Heart right ventricle (tissue), 16 donors: ENCODE results near the gene ULBP2. TPM values are rescaled to one million over a fixed set of nuclear protein-coding genes. Genes with fewer than 3 reads are reported as not detected.

Experiments
- ATAC-seq, 8 donors: fragments of 200-7000 bp; cut with Tn5 transposase; one replicate each; pipeline ENCODE4 v1.9.1; 2020; ENCODE audit warnings: mild to moderate bottlenecking in 8 of 8, moderate library complexity in 8 of 8, moderate number of reproducible peaks in 1 of 8
- DNase-seq, 2 donors: peaks; one replicate each; pipeline ENCODE4 v3.0.0-alpha.2; 2020
- H3K27ac ChIP-seq, 10 donors: fragments of 200-600 bp; sonication (generic) in 2 of 10; one replicate each; pipeline versions ENCODE4 v1.5.0 to v1.8.0; 2020 to 2022; ENCODE audit warnings: mild to moderate bottlenecking in 3 of 10
- H3K27me3 ChIP-seq, 7 donors: fragments of 200-600 bp; one replicate each; pipeline ENCODE4 v1.8.0; 2021 to 2022; ENCODE audit warnings: mild to moderate bottlenecking in 2 of 7
- H3K36me3 ChIP-seq, 9 donors: fragments of 200-600 bp; sonication (generic) in 1 of 9; one replicate each; pipeline versions ENCODE4 v1.5.0 to v1.8.0; 2020 to 2022; ENCODE audit warnings: mild to moderate bottlenecking in 2 of 9
- H3K4me1 ChIP-seq, 9 donors: fragments of 200-600 bp; sonication (generic) in 1 of 9; one replicate each; pipeline versions ENCODE4 v1.5.0 to v1.8.0; 2020 to 2022; ENCODE audit warnings: mild to moderate bottlenecking in 4 of 9
- H3K4me3 ChIP-seq, 10 donors: fragments of 200-600 bp; sonication (generic) in 2 of 10; one replicate each; pipeline versions ENCODE4 v1.5.0 to v1.8.0; 2020 to 2022; ENCODE audit warnings: mild to moderate bottlenecking in 7 of 10, moderate library complexity in 2 of 10
- H3K9me3 ChIP-seq, 11 donors: fragments of 200-600 bp in 10 of 11; sonication (generic) in 2 of 11; one replicate each; pipeline versions ENCODE4 v1.5.0 to v1.8.0; 2013 to 2022; ENCODE audit warnings: mild to moderate bottlenecking in 2 of 11, control low read depth in 1 of 11, moderate library complexity in 1 of 11
- CTCF ChIP-seq, 9 donors: fragments of 200-600 bp; sonication (generic) in 2 of 9; IDR thresholded peaks; one replicate each; pipeline versions ENCODE4 v1.5.0 to v1.8.0; 2021 to 2022; ENCODE audit warnings: antibody characterized with exemption in 9 of 9, mild to moderate bottlenecking in 5 of 9, moderate library complexity in 1 of 9
- WGBS, 2 donors: extraction: QIAGEN DNeasy Blood & Tissue Kit; methylation state at CpG; one replicate each; pipeline ENCODE4 v1.1.7; 2013; ENCODE audit warnings: inconsistent platforms in 1 of 2; 5-methylcytosine and 5-hydroxymethylcytosine counted together
- intact Hi-C, 10 donors: fragments of 100-400 bp; cut with DNase I; formaldehyde crosslinking; loops; one replicate each; pipeline versions ENCODE4 v1.11.1 to v1.14.2; 2022
- polyA plus RNA-seq, 2 donors: library from polyadenylated mRNA; stranded (reverse); fragments of 200-250 nt; gene quantifications; one replicate each; pipeline ENCODE4 v1.2.3, GENCODE V29; 2013
- total RNA-seq, 10 donors: library from RNA; stranded (reverse); fragmentation: NEBNext Ultra II Directional in 3 of 10; extraction: Animal tissue kit (Norgen Biotek cat#: 25700) in 3 of 10; gene quantifications; one replicate each; pipeline versions ENCODE4 v1.2.1 to v1.2.4, GENCODE V29; 2021 to 2023
- donor health status: Arrhythmogenic right ventricular cardiomyopathy.
- donor health status: ischemic (EF 13 %, LVEDD 7.1; RV severe dilation, severe dysfunction).
- donor health status: healthy with polysubstance abuse.
- donor health status: DM: no; HTN: yes; CAD: no.
- donor health status: DM: no; HTN: no; CAD: no.
- donor health status: ischemic (EF 25% LVEDD 6.9; RV normal size, moderate dysfunction).
- donor health status: ischemic (EF 25% LVEDD 5.7; RV mildly dilated, moderate dysfunction).
- donor health status: healthy.
- donor health status: DM: yes; HTN: yes; CAD: no.
- donor health status: Ischemic cardiomyopathy.
- donor health status: ischemic (EF 35%, LVEDD 5.7; RV mildly dilated, moderate dysfunction).
- donor health status: nonischemic (EF 11% LVEDD 7.7; RV severe dilation, severe dysfunction).
- donor health status: DM: yes; HTN: yes; CAD: no.
- donor health status: PGD.
- donor health status: ischemic (EF 29% LVEDD 5.4; RV normal size, mild dysfunction).
- donor health status: nonischemic (EF 23%, LVEDD 6.1; RV moderate dilation, normal function).

Gene ULBP2
- total and polyA plus RNA-seq, 12 donors, result 0.46 to 2.7 (median 1.1) TPM; not detected in 1

GRCh38 chr6:149985481-149985937 lies 43.7 kb downstream of the ULBP2 start:
- intact Hi-C loops, result no loop called here
- WGBS, 2 donors, result 7 to 29% methylated on average over 5 of the region's 5 CpGs

GRCh38 chr6:149987602-149988107 lies 45.8 kb downstream of the ULBP2 start:
- no peak for TF ChIP-seq CTCF (IDR thresholded peaks at IDR 0.05)
- peaks cover 26 to 93% (median 91%) of the 10 kb centered on the region in 7 donors for H3K27me3 ChIP-seq
- no peak overlapping the region for H3K4me3 ChIP-seq
- ATAC-seq (no peak), DNase-seq (no peak)
- no peaks in the 10 kb centered on the region for H3K36me3 ChIP-seq
- intact Hi-C loops, result no loop called here
- H3K4me1 ChIP-seq, result peaks cover 8 to 23% (median 16%) of the 10 kb centered on the region in 9 donors
- 33 to 50% methylated on average over 2 of the region's 2 CpGs for WGBS, 2 donors
- peaks cover 0 to 18% (median 9%) of the 10 kb centered on the region in 11 donors for H3K9me3 ChIP-seq
- no peak overlapping the region for H3K27ac ChIP-seq

More at GRCh38 chr6:149985481-149985937, 43.7 kb downstream of the ULBP2 start:
- H3K36me3 ChIP-seq, result no peaks in the 10 kb centered on the region
- no peak overlapping the region for H3K27ac ChIP-seq
- no peak for ATAC-seq
- peaks cover 5 to 12% (median 8%) of the 10 kb centered on the region in 9 donors for H3K4me1 ChIP-seq
- DNase-seq, result no peak
- no peak overlapping the region for H3K4me3 ChIP-seq
- peaks cover 0 to 18% (median 9%) of the 10 kb centered on the region in 11 donors for H3K9me3 ChIP-seq
- peaks cover 26 to 93% (median 91%) of the 10 kb centered on the region in 7 donors for H3K27me3 ChIP-seq
- no peak for TF ChIP-seq CTCF (IDR thresholded peaks at IDR 0.05)

GRCh38 chr6:149988550-149989346 lies 46.9 kb downstream of the ULBP2 start:
- no peak overlapping the region for H3K4me3 ChIP-seq
- WGBS, 2 donors, result 6% methylated on average over 17 of the region's 17 CpGs
- H3K36me3 ChIP-seq, result no peaks in the 10 kb centered on the region
- intact Hi-C loops, result no loop called here
- peaks cover 8 to 23% (median 16%) of the 10 kb centered on the region in 9 donors for H3K4me1 ChIP-seq
- TF ChIP-seq CTCF (IDR thresholded peaks at IDR 0.05), result no peak
- no peak for ATAC-seq
- H3K27me3 ChIP-seq, result peaks cover 26 to 95% (median 94%) of the 10 kb centered on the region in 7 donors
- H3K9me3 ChIP-seq, result peaks cover 0 to 18% (median 9%) of the 10 kb centered on the region in 11 donors
- H3K27ac ChIP-seq, result no peak overlapping the region
- DNase-seq, result no peak

- TF ChIP-seq CTCF (IDR thresholded peaks at IDR 0.05), result no peak
- WGBS, 2 donors, result 1 to 3% methylated on average over 32 of the region's 32 CpGs
- Histone ChIP-seq H3K9me3 (peaks cover 0 to 18% (median 9%) of the 10 kb centered on the region in 11 donors), H3K27me3 (peaks cover 27 to 100% (median 100%) of the 10 kb centered on the region in 7 donors), H3K27ac (no peak overlapping the region), H3K36me3 (no peaks in the 10 kb centered on the region), H3K4me3 (peak overlapping the region in 7 of 10 donors; percentile 10 to 45 (median 32)), H3K4me1 (peaks cover 8 to 23% (median 16%) of the 10 kb centered on the region in 9 donors)
- DNase-seq (no peak), ATAC-seq (no peak)
- intact Hi-C loops, result loop anchor here in 1 of 10 donors (10.0 kb wide), 1 partner anchor 145 kb away; no protein-coding TSS in a partner anchor
Observed at GRCh38 chr6:149990212-149990660, 48.4 kb downstream of the ULBP2 start.
